ENCODE measurements around the gene OSM. TPM values are rescaled to one million over a fixed set of nuclear protein-coding genes. Genes with fewer than 3 reads are reported as not detected.

Gene OSM
- total RNA-seq, 4 donors from 2014 or later, result 0.76 to 8.8 (median 0.76) TPM; not detected in 1

- no peak for TF ChIP-seq CTCF (IDR thresholded peaks at IDR 0.05)
- TF ChIP-seq POLR2A (IDR thresholded peaks at IDR 0.05), result no peak
- Histone ChIP-seq H3K27me3 (no peaks in the 10 kb centered on the region), H3K4me3 (no peak overlapping the region), H3K4me1 (no peaks in the 10 kb centered on the region), H3K36me3 (no peaks in the 10 kb centered on the region), H3K27ac (no peak overlapping the region), H3K9me3 (no peaks in the 10 kb centered on the region)
- no peak for DNase-seq
- intact Hi-C loops (cut with DNase I; ENCODE audit: low total_unique reads), result no loop called here
Observed at GRCh38 chr22:30230787-30231461, 35.7 kb downstream of the OSM start.

GRCh38 chr22:30230330-30230729 lies 36.3 kb downstream of the OSM start:
- Histone ChIP-seq H3K27me3 (no peaks in the 10 kb centered on the region), H3K27ac (no peak overlapping the region), H3K4me1 (no peaks in the 10 kb centered on the region), H3K9me3 (no peaks in the 10 kb centered on the region), H3K36me3 (no peaks in the 10 kb centered on the region), H3K4me3 (no peak overlapping the region)
- intact Hi-C loops (cut with DNase I; ENCODE audit: low total_unique reads), result no loop called here
- TF ChIP-seq POLR2A (IDR thresholded peaks at IDR 0.05) (no peak), CTCF (IDR thresholded peaks at IDR 0.05) (no peak)
- no peak for DNase-seq

- Histone ChIP-seq H3K4me3 (no peak overlapping the region), H3K4me1 (no peaks in the 10 kb centered on the region), H3K27ac (no peak overlapping the region), H3K36me3 (no peaks in the 10 kb centered on the region), H3K9me3 (no peaks in the 10 kb centered on the region), H3K27me3 (no peaks in the 10 kb centered on the region)
- intact Hi-C loops (cut with DNase I; ENCODE audit: low total_unique reads), result no loop called here
- no peak for DNase-seq
- TF ChIP-seq CTCF (IDR thresholded peaks at IDR 0.05) (no peak), POLR2A (IDR thresholded peaks at IDR 0.05) (no peak)
Observed at GRCh38 chr22:30228509-30229359, 37.9 kb downstream of the OSM start.

GRCh38 chr22:30227438-30228228 lies 39.0 kb downstream of the OSM start:
- Histone ChIP-seq H3K4me1 (no peaks in the 10 kb centered on the region), H3K9me3 (no peaks in the 10 kb centered on the region), H3K27ac (no peak overlapping the region), H3K4me3 (no peak overlapping the region), H3K27me3 (no peaks in the 10 kb centered on the region), H3K36me3 (no peaks in the 10 kb centered on the region)
- intact Hi-C loops (cut with DNase I; ENCODE audit: low total_unique reads), result no loop called here
- no peak for DNase-seq
- TF ChIP-seq CTCF (IDR thresholded peaks at IDR 0.05) (no peak), POLR2A (IDR thresholded peaks at IDR 0.05) (no peak)
